Lung microvascular endothelial cell (primary cell): ENCODE measurements around the gene HELZ2. TPM values are rescaled to one million over a fixed set of nuclear protein-coding genes. Genes with fewer than 3 reads are reported as not detected.
A peak's percentile ranks its signal among the peaks of the same experiment; 100 is the strongest.
"Not testable (repeated sequence)": the region's sequence is repeated elsewhere in the genome, so short reads cannot be mapped to it uniquely, and the experiment has no call there.

Source experiments
- DNase-seq, 2 donors: peaks; one replicate each; pipeline versions ENCODE4 v3.0.0 to v3.0.0-alpha.2; 2010; ENCODE audit warnings: low read depth in 2 of 2
- total RNA-seq: library from RNA; depleted of rRNA; stranded (reverse); fragments of >200 nt; gene quantifications from 2 replicates; pipeline ENCODE4 v1.2.1, GENCODE V29; 2014

HELZ2 gene
- total RNA-seq, 1 donor from 2014 or later = 35.5 TPM

DNA sequence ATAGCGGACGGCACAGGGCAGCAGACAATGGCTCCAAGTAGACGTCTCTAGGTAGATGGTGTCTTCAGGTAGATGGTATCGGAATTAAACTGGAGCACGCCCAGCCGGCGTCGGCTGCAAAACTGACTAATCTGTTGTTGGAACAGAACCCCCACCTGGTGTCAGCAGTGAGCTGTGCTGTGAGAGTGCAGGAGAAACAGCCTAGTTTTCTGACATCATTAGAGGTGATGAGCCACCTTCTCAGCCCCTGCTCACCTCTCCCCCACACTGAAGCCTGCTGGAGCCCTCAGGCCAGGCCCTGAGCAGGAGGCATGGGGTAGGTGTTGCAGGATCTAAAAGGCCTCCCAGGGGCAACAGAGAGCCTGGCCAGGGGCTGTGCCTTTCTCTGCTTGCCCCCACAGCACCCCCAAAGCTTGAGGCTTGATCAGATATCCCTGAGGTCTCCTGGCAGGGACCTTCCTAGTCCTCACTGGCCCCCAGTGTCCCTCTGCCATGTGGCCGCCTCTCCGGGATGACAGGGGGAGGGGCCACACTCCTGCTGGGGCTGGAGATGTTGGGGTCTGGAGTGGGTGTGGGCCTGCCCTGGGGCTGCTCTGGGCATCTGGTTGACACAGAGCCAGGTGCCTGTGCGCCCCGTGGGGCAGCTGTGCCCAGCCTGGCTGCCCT lies 6.9 kb upstream of the HELZ2 start:
- DNase-seq = peak; percentile 51 to 74

DNA sequence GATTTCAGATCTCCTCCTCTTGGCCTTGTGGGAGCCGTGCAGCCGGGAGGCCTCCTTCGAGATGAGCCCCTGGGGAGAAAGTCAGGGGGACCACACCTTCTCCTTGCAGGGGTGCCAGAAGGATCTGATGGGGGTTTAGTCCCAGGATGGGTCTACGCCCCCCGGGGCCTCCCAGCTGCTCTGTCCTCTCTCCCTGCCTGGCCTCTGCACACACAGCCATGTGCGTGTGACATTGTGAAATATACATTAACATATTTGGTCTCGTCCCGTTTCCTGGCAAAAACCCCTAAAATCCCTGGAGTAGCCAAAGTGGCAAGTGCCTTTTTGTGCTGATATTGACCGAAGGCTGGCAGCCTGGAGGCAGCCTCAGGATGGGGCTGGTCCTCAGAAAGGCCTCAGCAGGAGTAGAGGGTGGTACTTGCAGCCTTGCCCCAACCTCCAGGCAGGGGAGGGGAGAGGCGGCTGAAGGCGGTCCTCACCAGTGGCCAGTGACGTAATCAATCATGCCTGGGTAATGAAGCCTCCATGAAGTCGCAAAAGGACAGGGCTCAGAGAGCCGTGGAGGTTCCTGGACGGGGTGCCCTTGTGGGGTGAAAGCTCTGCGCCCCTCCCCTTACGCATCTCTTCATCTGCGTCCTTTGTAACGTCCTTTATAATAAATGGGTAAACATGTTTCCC lies 5.1 kb upstream of the HELZ2 start:
- no peak for DNase-seq

DNA sequence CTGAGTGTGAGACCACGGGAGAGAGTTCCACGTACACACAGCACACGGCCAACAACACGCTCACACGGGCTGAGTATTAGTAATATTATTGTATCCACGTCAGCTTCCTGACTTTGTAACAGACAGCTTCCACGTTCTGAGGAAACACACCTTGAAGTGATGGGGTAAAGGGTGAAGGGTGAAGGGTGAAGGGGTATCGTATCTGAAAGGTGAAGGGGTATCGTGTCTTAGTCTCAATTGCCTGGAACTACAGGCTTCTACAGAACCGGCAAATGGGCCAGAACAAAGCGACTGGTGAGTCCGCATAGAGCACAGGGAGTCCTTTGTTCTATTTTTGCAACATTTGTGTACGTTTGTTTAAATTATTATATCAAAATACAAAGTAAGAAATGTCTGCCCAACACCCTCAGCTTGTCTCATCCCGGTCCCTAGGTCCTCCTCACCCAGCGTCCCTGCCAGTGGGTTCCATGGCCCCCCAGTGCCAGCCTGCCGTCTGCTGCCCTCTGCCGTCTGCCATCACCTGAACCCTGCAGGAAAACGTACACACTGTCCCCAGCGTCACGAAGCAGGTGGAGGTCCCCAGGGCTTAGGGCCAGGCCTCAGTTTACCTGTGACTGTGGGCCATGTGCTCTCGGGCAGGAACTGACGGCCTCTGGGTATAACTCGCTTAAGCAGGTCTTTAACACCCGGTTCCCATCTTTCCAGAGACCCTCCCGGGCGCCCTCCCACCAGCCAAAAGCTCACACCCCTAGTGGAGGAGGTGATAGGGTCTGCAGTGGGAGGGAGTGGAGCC lies 4.4 kb upstream of the HELZ2 start:
- no peak for DNase-seq

GRCh38 chr20:63577317-63577894 lies 3.4 kb upstream of the HELZ2 start:
- DNase-seq = peak in 1 of 2 donors; percentile 74

DNA sequence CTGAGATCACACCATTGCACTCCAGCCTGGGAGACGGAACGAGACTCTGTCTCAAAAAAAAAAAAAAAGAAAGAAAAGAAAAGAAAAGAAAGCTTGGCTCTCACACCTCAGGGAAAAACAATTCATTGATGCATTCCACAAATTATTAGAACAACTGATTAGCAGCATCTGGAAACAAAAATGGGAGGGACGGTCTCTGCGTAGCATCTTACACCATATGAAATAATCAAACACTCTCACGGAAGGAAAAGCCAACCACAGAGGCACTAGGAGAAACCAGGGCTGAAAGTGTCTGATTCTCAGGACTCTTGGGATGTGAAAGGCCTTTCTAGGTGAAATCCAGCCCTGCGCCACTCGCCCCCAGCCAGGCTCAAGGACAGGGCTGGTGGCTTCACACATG lies 2.3 kb upstream of the HELZ2 start:
- DNase-seq = no peak

DNA sequence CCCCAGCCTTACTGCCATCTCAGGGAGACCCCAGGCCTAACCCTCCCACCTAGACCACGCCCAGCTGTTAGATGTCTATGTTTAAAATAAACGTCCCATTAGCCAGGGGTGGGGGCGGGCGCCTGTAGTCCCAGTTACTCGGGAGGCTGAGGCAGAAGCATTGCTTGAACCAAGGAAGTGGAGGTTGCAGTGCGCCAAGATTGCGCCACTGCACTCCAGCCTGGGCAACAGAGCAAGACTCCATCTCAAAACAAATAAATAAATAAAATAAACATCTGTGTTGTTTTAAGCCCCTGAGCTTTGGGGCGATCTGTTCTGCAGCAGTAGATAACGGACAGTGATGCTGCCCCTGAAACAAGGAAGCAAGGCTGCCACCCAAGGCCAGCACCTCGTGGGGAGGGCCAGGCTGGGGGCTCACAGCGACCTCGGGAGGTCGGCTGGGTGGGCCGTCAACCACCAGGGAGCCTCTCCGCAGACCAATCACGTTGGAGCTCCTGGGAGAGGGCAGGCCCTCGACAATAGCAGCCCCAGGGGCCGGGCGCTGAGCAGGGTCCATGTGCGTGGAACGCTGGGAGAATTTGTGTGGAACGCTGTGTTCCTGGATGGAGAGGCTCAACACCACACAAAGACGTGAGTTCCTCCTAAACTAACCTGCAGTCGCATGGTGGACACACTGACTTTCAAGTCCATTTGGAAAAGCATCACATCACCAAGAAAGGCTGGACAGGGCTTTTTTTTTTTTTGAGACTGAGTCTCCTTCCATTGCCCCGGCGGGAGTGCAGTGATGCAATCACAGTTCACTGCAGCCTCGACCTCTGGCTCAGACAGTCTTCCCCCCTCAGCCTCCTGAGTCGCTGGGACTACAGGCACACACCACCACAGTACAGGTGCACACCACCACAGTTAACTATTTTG lies 1.0 kb upstream of the HELZ2 start:
- no peak for DNase-seq

DNA sequence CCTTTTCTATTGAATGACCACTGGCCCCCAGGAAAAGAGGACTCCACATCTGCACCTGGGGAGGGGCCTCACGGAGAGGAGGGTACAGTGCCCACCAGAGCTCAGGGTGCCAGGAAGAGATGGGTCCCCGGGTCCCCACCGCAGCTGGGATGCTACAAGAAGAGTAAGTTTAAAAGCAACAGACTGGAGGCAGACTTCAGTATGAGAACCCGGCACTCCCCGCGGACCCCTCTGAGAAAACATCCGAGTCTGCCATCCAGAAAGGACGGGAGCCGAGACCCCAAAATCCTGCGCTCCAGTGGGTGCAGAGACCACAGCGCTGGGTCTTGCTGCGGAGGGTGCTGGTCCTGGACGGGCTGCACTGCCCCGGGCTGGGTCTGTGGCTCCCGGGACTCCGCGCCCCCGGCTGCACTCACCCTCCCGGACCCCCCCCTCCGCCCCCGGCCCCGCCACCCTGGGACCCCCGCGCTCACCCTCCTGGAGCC lies 350 bp downstream of the HELZ2 start:
- no peak for DNase-seq

DNA sequence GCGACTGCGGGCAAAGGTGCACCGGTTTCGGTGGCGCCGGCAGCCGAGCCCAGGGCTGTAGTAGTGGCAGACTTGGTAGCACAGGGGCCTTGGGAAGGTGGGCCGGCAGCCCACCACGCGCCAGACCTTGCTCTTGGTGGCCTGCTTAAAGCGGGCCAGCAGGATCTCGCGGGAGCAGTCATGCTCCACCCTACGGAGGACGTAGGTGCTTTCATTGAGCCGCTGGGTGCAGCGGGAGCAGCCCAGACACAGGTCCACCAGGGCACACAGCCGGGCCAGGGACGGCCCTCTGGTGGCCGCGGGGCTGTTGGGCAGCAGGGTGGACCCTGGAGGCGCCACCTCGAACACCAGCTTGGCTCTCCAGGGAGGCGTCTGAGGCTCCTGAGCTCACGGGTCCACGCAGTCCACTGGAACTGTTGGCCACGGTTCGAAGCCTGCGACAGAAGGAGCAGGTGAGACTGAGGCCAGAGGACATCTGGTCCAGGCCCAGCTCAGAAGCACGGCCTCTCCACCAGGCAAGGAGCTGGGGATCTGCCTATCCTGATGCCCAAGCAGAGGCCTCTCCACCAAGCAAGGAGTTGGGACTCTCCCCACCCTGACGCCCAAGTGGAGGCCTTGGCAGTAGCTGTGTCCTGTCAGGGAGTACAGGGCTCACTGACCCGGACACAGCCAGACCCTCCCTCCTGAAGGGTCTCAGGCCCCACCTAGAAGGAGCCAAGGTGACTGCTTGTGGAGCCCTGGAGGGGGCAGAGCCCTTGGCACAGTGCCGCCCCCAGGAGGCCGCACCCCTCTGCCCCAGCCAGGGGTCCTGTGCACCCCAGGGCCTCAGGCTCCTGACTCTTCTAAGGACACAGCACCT lies 1.0 kb downstream of the HELZ2 start:
- peak; percentile 24 to 40 for DNase-seq

- DNase-seq = no peak
Observed at GRCh38 chr20:63572071-63572787, 1.8 kb downstream of the HELZ2 start.

GRCh38 chr20:63571087-63571478 lies 3.0 kb downstream of the HELZ2 start:
- DNase-seq = not testable (repeated sequence)

- DNase-seq = no peak
Observed at GRCh38 chr20:63570281-63571086, 3.6 kb downstream of the HELZ2 start.

GRCh38 chr20:63568986-63569949 lies 4.8 kb downstream of the HELZ2 start:
- DNase-seq = no peak

DNA sequence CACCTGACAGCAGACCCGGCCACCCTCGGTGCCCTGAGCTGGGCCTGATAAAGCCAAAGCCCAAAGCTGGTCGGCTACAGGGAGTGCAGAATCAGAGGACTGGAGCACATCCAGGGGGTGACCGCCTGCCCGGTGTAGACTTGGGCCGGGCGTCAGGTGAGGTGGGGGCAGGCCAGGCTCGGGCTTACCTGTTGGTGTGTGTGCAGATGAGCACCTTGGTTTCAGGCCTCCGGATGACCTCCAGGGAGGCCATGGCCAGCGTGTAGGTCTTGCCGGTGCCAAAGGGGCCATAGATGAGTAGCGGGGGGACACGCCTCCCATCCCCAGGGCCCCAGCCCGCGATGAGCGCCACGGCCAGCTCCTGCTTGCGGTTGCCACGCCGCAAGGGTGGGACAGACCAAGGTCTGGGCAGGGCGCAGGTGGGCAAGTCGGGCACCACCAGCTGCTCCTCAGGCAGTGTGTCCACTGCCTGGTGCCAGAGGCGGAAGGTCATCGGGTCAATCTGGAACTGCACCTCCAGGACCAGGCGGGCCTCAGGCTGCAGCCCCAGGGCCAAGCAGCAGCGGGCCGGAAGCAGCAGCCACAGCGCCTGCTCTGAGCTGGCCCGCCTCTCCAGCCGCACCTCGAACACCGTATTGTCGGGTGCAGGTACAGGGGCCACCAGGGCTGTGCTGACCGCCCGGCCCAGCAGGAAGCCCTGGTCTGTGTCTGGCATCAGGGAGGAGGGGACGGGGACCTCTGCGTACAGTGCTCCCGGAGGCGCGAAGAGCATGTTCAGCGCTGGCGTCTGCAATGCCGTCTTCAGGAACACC lies 5.7 kb downstream of the HELZ2 start:
- no peak for DNase-seq

- peak in 1 of 2 donors; percentile 28 for DNase-seq
Observed at GRCh38 chr20:63567386-63568169, 6.5 kb downstream of the HELZ2 start.

DNA sequence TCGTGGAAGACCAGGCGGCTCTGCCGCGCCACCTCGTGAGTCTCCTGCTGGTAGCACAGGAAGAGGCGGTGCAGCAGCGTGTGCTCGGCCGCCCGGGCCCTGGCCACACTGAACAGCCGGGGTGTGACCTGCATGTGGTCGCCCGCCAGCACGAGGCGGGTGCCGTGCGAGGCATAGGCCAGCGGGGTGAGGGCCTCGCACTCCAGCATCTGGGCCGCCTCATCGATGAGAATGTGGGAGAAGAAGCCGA lies 7.0 kb downstream of the HELZ2 start:
- no peak for DNase-seq
